Stimulated activated CD4-positive, alpha-beta T cell treated with anti-CD3 and anti-CD28 coated beads, Interleukin-12 subunit alpha, Interleukin-12 subunit beta, amount 100 ng/mL, for 24 hours (primary cell): Measurements from ENCODE around the gene CXorf38.

Experiments used
- DNase-seq, 2 experiments: peaks; one replicate each; pipeline ENCODE4 v3.0.0-alpha.2; 2020; ENCODE audit warnings: low read depth in 2 of 2

Gene CXorf38

GRCh38 chrX:40647307-40648197 lies at the start of gene CXorf38:
Gene CXorf38 (minus strand): TSS chrX:40647561. CDS start chrX:40647520, 41 bp downstream.
- peak; percentile 81 to 86 for DNase-seq

DNA sequence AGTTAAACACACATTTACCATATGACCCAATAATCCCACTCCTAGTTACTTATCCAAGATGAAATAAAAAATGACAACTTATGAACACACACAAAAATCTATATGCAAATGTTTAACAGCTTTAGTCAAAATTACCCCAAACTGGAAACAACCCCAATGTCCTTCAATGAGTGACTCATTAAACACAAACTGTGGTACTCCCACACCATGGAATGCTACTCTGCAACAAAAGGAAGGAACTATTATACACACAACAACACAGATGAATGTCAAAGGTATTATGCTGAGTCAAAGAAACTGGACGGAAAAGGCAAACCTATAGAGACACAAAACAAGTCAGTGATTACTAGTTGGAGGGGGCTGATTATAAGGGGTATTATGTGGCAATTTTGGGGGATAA lies 47.4 kb upstream of the CXorf38 start:
- DNase-seq = no peak

DNA sequence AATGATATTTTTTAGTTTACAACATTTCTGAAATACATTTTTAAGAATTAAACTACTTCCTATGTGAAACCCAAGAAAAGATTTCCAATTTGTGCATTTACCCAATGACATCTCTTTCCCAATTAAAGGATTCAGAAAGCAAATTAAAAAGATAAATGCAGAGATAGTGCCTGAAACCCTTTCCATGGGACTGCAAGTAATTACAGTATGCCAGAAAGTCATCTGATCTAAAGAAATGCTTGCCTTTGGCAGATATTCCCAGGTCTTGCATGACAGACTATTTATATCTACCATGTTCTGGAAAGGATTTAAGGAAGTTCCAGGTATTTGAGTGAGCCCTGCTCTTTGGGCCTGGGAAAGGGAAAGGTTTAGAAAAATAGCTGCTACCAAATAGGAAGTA lies 41.6 kb upstream of the CXorf38 start:
- DNase-seq = no peak

- DNase-seq = no peak
Measured at GRCh38 chrX:40687169-40687568, 39.8 kb upstream of the CXorf38 start.

- no peak for DNase-seq
Measured at GRCh38 chrX:40685362-40685918, 38.1 kb upstream of the CXorf38 start.

DNA sequence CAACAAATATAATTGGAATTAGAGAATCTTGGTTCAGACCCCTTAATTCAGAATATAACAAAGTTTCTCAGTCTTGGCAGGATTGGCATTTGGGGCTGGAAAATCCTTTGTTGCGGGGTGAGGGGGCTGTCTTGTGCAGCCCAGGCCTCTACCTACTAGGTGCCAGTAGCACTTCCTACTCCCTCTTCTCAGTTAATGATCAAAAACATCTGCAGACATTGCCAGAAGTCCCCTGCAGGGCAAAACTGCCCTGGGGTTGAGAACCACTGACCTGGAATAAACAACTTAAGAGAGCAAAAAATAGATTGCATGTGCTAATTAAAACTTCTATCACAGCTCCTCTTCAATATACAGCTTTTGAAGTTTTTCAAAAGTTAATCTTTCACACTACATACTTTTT lies 36.7 kb upstream of the CXorf38 start:
- no peak for DNase-seq

DNA sequence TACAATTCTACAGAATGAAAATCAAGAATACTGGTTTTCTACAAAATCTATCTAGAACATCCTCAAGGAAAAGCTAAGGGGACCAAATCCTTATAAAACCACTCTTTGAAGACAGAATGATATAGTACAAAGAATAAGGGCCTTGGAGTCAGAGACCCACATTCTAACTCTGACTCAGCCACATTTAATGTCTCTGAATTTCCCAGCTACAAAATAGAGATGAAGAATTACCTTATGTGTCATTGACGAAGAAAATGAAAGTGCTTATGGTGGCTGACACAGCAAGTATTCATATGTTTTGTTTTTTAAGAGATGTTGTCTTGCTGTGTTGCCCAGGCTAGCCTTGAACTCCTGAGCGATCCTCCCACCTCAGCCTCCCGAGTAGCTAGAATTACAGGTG lies 35.9 kb upstream of the CXorf38 start:
- no peak for DNase-seq

- no peak for DNase-seq
Measured at GRCh38 chrX:40671126-40671525, 23.8 kb upstream of the CXorf38 start.

- no peak for DNase-seq
Measured at GRCh38 chrX:40663880-40664630, 16.7 kb upstream of the CXorf38 start.

GRCh38 chrX:40663078-40663740 lies 15.8 kb upstream of the CXorf38 start:
- DNase-seq = no peak

DNA sequence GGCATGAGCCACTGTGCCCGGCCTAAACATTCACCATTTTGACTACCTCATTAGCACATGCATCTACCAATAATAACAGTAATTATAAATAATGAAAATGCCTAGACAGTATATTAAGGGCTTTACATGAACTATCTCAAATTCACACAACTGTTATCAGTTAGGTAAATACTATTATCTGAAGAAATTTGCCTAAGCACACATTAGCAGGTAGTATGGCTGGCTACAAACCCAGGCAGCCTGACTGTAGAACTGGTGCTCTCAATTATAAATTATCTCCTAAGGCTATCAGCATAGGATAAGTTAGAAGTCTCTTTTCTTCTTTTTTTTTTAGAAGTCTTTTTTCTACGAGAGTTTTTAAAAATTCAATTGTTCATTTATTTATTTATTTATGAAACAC lies 14.1 kb upstream of the CXorf38 start:
- no peak for DNase-seq

DNA sequence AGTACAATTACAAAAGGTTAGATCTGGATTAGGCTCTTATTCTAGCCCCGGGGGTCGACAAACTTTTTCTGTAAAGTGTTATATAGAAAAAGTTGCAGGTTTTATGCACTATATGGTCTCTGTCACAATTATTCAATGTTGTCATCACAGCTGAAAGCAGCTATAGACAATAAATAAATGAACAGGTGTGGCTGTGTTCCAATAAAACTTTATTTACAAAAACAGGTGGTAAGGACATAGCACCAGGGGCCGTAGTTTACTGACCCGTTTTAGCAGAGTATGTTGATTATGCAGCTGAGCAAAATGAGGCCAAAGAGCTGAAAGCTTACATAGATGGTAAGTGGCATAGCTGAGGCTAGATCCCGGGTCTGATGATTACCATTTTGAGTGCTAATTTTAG lies 13.0 kb upstream of the CXorf38 start:
- DNase-seq = no peak

DNA sequence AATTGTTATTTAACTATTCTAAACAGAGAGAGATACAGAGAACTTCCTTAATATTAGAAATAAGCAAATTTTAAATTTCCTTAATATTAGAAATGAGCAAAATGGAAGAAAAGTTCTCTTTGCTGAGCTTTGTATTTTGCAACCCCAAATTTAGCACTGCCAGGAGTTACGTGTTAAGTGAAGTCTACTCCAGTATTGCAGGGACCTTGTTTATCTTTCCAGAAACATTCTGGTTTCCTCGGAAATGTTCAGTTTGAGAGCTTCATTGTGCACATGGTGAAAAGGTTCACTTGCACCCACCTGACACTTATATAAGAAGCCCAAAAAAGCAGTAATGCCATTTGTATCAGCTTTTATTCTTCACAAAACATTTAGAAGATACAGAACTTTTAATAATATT lies 6.2 kb upstream of the CXorf38 start:
- no peak for DNase-seq

- no peak for DNase-seq
Measured at GRCh38 chrX:40652664-40653063, 5.3 kb upstream of the CXorf38 start.

GRCh38 chrX:40651620-40652223 lies 4.4 kb upstream of the CXorf38 start:
- DNase-seq = peak; percentile 9 to 46

GRCh38 chrX:40646489-40647306 lies 663 bp downstream of the CXorf38 start:
- peak in 1 of 2 experiments; percentile 0 for DNase-seq

DNA sequence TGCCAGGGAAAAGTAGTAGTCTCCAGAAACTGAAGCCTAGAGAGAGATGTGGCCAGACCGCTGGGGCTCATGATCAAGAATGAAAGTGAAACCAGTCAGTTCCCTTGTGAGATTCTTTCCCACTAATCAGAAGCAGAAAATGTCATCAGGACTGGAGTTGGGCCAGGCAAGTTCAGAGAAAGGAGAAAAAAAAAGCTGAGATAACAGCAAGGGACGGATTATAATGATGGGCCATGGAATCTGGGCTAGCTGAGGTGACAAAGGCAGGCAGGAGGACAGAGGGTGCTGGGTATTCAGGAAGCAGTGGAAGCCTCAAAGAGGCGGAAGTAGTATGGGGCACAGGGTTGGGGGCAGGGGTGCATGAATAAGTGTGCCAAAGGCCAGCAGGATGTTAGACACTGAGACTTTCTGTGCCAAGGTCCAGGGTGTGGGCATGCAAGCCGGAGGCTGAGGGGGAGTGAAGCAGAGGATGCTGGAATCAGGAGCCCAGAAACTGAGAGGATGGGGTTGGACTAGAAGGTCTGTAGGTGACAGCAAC lies 2.5 kb downstream of the CXorf38 start:
- DNase-seq = peak in 1 of 2 experiments; percentile 2

DNA sequence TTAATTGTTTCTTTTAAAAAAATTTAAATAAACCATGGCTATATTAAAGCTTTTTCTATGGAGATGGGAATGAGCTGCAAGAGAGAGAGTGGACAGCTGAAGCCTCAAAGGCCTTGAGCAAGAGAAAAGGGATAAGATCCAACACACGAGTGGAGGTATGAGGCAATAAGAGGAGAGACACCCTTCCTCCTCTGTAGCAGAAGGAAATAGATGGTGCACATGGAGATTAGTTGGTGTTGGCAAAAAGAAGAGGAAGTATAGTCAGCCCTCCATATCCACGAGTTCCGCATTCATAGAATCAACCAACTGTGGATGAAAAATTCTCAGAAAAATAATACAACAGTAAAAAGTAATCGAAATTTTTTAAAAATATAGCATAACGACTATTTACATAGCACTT lies 3.2 kb downstream of the CXorf38 start:
- no peak for DNase-seq

DNA sequence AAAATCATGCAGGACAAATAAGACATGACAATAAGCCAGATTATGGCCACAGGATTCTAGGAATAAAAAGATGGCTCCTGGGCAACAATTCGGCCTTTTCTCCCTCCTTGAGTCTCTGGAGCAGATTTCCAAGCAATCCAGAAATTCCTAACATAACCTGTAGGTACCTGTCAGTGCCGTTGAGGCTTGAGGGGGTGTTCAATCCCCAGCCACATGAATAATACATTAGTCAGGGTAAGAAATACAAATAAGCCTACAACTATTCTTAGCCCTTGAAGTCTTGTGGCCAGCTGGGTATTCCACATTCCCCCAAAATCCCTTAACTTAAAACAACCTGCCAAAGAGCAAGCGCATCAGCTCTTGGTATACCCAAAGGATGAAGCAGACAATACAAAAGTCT lies 9.7 kb downstream of the CXorf38 start:
- DNase-seq = no peak

GRCh38 chrX:40632199-40632598 lies 15.2 kb downstream of the CXorf38 start:
- no peak for DNase-seq

DNA sequence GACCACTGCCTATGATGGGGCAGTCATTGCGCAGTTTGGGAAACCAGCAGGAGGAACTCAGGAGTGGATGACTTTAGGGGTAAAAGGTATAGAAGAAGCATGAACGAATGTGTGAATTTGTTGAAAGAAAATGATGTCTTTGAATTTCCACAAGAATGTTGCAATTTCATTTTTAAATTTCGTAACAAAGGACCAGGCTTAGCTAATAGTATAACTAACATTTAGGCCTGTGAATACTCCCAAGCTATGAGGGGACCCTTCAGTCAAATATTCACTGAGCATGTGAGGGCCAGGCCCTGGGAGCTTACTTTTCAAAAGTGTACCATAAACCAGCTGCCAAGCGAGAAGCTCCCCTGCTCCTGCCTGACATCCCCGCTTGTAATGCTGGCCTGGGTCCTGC lies 18.9 kb downstream of the CXorf38 start:
- no peak for DNase-seq
